Neutrophil (primary cell): ENCODE data around the gene EPHB6.

Experiments used
- H3K27ac ChIP-seq: fragments of 200-600 bp; sonication (generic); 2 replicates; pipeline ENCODE4 v1.5.1; 2016; ENCODE audit warnings: mild to moderate bottlenecking, moderate library complexity
- H3K27me3 ChIP-seq: fragments of 200-600 bp; sonication (generic); 2 replicates; pipeline ENCODE4 v1.6.0; 2016; ENCODE audit warnings: mild to moderate bottlenecking
- H3K36me3 ChIP-seq: fragments of 200-600 bp; sonication (generic); 2 replicates; pipeline ENCODE4 v1.5.1; 2017
- H3K4me1 ChIP-seq, 2 experiments: fragments of 200-600 bp in 1 of 2; sonication (generic) in 1 of 2; 1 replicate in 1 of 2; 2 replicates in 1 of 2; pipeline versions ENCODE4 v1.5.1 to v1.6.1; 2013 to 2016; ENCODE audit warnings: low read depth in 1 of 2, low read length in 1 of 2, mild to moderate bottlenecking in 1 of 2, moderate library complexity in 1 of 2; ENCODE audit not compliant: control insufficient read depth in 1 of 2, insufficient read depth in 1 of 2
- H3K4me3 ChIP-seq, 2 experiments: fragments of 200-600 bp in 1 of 2; sonication (generic) in 1 of 2; 1 replicate in 1 of 2; 2 replicates in 1 of 2; pipeline ENCODE4 v1.5.1; 2013 to 2016; ENCODE audit warnings: low read depth in 1 of 2, low read length in 1 of 2, mild to moderate bottlenecking in 1 of 2, moderate library complexity in 1 of 2
- H3K9me3 ChIP-seq: fragments of 200-600 bp; sonication (generic); 2 replicates; pipeline ENCODE4 v1.5.1; 2016
- TF ChIP-seq, protein P1 (sequence below): fragments of 200-600 bp; sonication (generic); IDR thresholded peaks from 2 replicates; pipeline ENCODE4 v1.5.1; 2016; ENCODE audit warnings: antibody characterized with exemption

The EPHB6 gene

DNA sequence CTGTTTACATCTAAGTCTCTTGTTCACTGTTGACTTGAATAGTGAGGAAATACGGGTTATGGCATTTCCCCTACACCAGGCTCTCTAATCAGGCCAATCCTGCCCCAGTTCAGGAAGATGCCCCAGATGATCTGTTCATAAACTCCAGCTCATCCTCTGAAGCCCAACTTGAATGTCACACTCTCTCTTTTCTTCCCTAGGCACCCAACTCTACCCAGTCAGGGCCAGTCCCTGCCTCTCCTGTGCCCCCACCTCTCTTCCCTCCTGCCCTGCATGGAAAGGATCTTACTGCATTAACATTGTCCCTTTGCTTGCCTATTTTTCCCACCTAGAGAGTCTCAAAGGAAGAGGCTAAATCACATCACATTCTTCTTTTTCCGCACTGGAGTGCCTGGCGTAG lies 41.3 kb downstream of the EPHB6 start:
- H3K4me3 ChIP-seq = no peak overlapping the region
- H3K4me1 ChIP-seq = no peaks in the 10 kb centered on the region
- H3K27me3 ChIP-seq = no peaks in the 10 kb centered on the region
- no peak overlapping the region for H3K27ac ChIP-seq
- TF ChIP-seq, protein P1, sequence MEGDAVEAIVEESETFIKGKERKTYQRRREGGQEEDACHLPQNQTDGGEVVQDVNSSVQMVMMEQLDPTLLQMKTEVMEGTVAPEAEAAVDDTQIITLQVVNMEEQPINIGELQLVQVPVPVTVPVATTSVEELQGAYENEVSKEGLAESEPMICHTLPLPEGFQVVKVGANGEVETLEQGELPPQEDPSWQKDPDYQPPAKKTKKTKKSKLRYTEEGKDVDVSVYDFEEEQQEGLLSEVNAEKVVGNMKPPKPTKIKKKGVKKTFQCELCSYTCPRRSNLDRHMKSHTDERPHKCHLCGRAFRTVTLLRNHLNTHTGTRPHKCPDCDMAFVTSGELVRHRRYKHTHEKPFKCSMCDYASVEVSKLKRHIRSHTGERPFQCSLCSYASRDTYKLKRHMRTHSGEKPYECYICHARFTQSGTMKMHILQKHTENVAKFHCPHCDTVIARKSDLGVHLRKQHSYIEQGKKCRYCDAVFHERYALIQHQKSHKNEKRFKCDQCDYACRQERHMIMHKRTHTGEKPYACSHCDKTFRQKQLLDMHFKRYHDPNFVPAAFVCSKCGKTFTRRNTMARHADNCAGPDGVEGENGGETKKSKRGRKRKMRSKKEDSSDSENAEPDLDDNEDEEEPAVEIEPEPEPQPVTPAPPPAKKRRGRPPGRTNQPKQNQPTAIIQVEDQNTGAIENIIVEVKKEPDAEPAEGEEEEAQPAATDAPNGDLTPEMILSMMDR = no peak
- no peaks in the 10 kb centered on the region for H3K9me3 ChIP-seq
- H3K36me3 ChIP-seq = no peaks in the 10 kb centered on the region

DNA sequence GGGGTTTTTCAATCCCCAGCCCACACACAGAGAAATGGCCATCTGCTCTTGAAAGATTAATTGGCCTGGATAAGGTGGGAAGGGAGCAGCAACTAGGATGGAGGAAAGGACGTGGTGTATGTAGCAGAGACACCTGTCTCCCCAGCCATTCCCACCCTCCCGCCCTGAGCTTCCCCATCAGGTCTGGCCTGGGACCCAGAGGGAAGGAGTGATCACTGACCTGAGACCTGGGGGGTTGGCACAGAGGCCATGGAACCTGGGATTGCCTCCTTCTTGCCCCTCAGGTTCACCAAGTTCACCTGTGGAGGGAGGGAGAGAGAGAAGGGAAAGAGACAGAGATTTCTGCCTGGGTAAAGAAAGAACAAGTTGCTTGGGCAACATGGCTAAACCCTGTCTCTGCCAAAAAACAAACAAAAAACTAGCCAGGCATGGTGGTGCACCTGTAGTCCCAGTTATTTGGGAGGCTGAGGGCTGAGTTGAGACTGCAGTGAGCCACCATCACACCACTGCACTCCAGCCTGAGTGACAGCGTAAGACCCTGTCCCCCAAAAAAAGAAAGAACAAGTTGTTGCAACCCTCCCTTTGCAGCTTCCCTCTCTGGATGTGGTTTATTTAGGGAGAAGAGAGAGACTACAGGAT lies 42.0 kb downstream of the EPHB6 start:
- Histone ChIP-seq H3K27me3 (no peaks in the 10 kb centered on the region), H3K36me3 (no peaks in the 10 kb centered on the region), H3K9me3 (no peaks in the 10 kb centered on the region), H3K4me1 (no peaks in the 10 kb centered on the region), H3K27ac (no peak overlapping the region), H3K4me3 (no peak overlapping the region)
- TF ChIP-seq, protein P1 = no peak

DNA sequence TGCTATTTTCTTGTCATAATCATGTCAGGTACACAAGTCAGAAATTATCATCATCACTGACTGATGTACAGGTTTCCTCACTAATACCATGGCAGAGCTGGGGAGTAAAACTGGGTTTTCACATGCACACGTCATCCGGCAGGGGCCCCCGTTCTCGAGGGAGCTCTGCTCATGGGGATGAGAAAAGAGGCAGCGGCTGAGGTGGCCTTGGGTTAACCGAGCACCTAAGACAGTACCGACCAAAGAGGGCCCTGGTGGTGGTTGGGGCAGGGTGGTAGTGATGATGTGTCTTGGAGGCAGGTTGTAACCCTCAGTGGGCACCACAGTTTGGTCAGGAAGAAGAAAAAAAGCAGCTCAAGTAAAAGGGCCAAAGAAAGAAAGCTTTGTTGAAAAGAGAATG lies 42.8 kb downstream of the EPHB6 start:
- TF ChIP-seq, protein P1 = no peak
- Histone ChIP-seq H3K9me3 (no peaks in the 10 kb centered on the region), H3K27me3 (no peaks in the 10 kb centered on the region), H3K27ac (no peak overlapping the region), H3K36me3 (no peaks in the 10 kb centered on the region), H3K4me3 (no peak overlapping the region), H3K4me1 (no peaks in the 10 kb centered on the region)

DNA sequence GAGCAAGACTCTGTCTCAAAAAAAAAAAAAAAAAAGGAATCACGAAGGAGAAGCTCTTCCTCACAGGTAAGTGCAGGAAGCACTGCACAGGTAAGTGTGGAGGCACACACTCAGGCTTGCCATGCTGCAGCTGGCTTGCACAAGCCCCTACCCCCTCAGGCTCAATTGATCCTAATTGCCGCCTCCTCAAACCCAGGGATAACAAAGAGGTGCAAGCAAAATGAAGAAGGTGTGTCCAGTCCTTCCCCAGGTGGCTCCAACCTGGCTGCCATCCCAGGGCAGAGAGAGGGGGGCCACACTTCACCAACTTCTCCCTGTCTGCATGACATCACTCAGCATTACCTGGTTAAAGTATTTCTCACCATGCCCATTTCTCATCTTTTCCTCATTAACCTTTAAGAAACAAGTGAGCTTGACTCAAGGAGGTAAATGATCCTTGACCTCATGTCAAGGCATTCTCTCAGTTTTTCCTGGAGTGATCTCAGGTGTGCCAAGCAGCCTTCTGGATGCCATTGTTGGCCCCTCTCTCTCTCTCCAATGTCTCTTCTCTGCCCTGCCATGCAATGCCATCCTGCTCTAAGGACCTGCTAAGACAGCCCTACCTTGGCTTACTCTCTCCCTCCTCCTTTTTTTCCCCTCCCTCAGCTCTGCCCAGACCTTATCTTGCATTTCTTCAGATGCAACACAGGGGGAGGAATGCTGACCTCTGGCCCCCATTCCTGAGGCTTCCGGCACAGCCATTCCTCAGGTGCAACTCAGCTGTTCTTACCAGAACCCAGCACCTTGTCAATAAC lies 43.7 kb downstream of the EPHB6 start:
- no peaks in the 10 kb centered on the region for H3K27me3 ChIP-seq
- no peak overlapping the region for H3K27ac ChIP-seq
- no peaks in the 10 kb centered on the region for H3K9me3 ChIP-seq
- no peak overlapping the region for H3K4me3 ChIP-seq
- TF ChIP-seq, protein P1 = no peak
- no peaks in the 10 kb centered on the region for H3K36me3 ChIP-seq
- no peaks in the 10 kb centered on the region for H3K4me1 ChIP-seq

DNA sequence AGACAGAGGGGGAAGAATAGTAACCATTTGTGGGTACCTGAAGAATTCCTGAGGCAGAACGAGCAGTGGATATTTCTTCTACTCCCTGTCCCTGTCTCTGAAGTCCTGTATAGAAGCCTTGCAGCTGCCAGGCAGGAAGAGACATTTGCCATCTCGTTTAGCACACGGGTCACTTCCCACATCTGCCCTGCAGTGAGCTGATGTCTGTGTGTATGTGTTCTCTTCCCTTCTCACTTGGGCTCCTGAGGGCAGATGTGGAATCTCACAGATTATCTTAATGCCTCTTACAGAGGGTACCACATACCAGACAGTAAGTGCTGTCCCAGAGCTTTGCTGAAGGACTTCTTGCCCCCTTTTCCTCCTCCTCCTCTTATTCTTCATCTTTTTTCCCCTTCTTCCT lies 44.8 kb downstream of the EPHB6 start:
- H3K27ac ChIP-seq = no peak overlapping the region
- H3K36me3 ChIP-seq = no peaks in the 10 kb centered on the region
- no peaks in the 10 kb centered on the region for H3K9me3 ChIP-seq
- no peaks in the 10 kb centered on the region for H3K4me1 ChIP-seq
- no peaks in the 10 kb centered on the region for H3K27me3 ChIP-seq
- TF ChIP-seq, protein P1 = no peak
- no peak overlapping the region for H3K4me3 ChIP-seq
